Caco-2 (cell line): ENCODE results near the gene IMPDH2. TPM values are rescaled to one million over a fixed set of nuclear protein-coding genes. Genes with fewer than 3 reads are reported as not detected.

Experiments used
- BruUV-seq: library from RNA; stranded (reverse); fragments of 400-500 nt; replicated peaks from 2 replicates; lab custom pipeline; 2021; lab: Mats Ljungman, UMichigan
- CTCF ChIA-PET: fragments of 300-600 bp; sonication (Branson Sonifier 250); formaldehyde crosslinking; loops from one replicate; lab custom pipeline; 2022; ENCODE audit warnings: antibody characterized with exemption; lab: Charles Lee
- POLR2A ChIA-PET: fragments of 300-600 bp; sonication (Branson Sonifier 250); formaldehyde crosslinking; loops from one replicate; lab custom pipeline; 2022; ENCODE audit warnings: antibody characterized with exemption; lab: Charles Lee
- DNase-seq, 2 experiments: peaks; one replicate each; pipeline versions ENCODE4 v3.0.0 to v3.0.0-alpha.2; 2020 to 2022
- H3K27me3 ChIP-seq: replicated peaks from 2 replicates; pipeline ENCODE4 v1.6.0; 2011; ENCODE audit warnings: low read length; ENCODE audit not compliant: control insufficient read depth, insufficient read depth
- H3K36me3 ChIP-seq: 2 replicates; pipeline ENCODE4 v1.5.1; 2011; ENCODE audit warnings: low read length; ENCODE audit not compliant: control insufficient read depth, insufficient read depth
- H3K4me1 ChIP-seq: fragments of 250-450 bp; sonication (Bioruptor Pico); 2 replicates; pipeline ENCODE4 v1.5.1; 2020; ENCODE audit warnings: mild to moderate bottlenecking
- H3K4me3 ChIP-seq: 2 replicates; pipeline ENCODE4 v1.5.1; 2011; ENCODE audit warnings: low read depth, mild to moderate bottlenecking, control low read depth, low read length
- H3K9me3 ChIP-seq: fragments of 250-450 bp; sonication (Bioruptor Pico); 2 replicates; pipeline ENCODE4 v1.5.1; 2020; ENCODE audit warnings: mild to moderate bottlenecking, moderate library complexity
- H3K27ac Mint-ChIP-seq: one replicate; pipeline ENCODE4 v1.8.0; 2022; ENCODE audit warnings: mixed read lengths; ENCODE audit not compliant: unreplicated experiment
- H3K27me3 Mint-ChIP-seq: one replicate; pipeline ENCODE4 v1.8.0; 2022; ENCODE audit warnings: mixed read lengths; ENCODE audit not compliant: insufficient read depth, unreplicated experiment
- H3K36me3 Mint-ChIP-seq: one replicate; pipeline ENCODE4 v1.8.0; 2022; ENCODE audit warnings: mild to moderate bottlenecking, mixed read lengths; ENCODE audit not compliant: insufficient read depth, unreplicated experiment
- H3K4me1 Mint-ChIP-seq: one replicate; pipeline ENCODE4 v1.8.0; 2022; ENCODE audit warnings: low read depth, mixed read lengths; ENCODE audit not compliant: unreplicated experiment
- H3K4me3 Mint-ChIP-seq: one replicate; pipeline ENCODE4 v1.8.0; 2022; ENCODE audit warnings: mild to moderate bottlenecking, moderate library complexity, mixed read lengths; ENCODE audit not compliant: unreplicated experiment
- H3K9me3 Mint-ChIP-seq: one replicate; pipeline ENCODE4 v1.8.0; 2022; ENCODE audit warnings: mixed read lengths; ENCODE audit not compliant: unreplicated experiment
- CTCF ChIP-seq, 2 experiments: fragments of 200-600 bp in 1 of 2; IDR thresholded peaks; 1 replicate in 1 of 2; 2 replicates in 1 of 2; pipeline versions ENCODE4 v1.5.1 to v1.8.0; 2011 to 2022; ENCODE audit warnings: antibody characterized with exemption in 1 of 2, control low read depth in 1 of 2, inconsistent platforms in 1 of 2, low read depth in 1 of 2, low read length in 1 of 2, mild to moderate bottlenecking in 1 of 2, moderate library complexity in 1 of 2; ENCODE audit not compliant: insufficient read depth in 1 of 2, severe bottlenecking in 1 of 2, unreplicated experiment in 1 of 2
- intact Hi-C: fragments of 100-400 bp; cut with micrococcal nuclease; formaldehyde crosslinking; loops from one replicate; pipeline ENCODE4 v1.10.0; 2022; ENCODE audit not compliant: unreplicated experiment
- total RNA-seq: library from RNA; stranded (reverse); gene quantifications from 2 replicates; pipeline ENCODE4 v1.2.3, GENCODE V29; 2022

IMPDH2 gene
- total RNA-seq, 1 experiment from 2014 or later: 233 TPM

GRCh38 chr3:48985831-48986376 is 43.3 kb downstream of the IMPDH2 start:
- no peak for DNase-seq
- TF ChIP-seq CTCF (IDR thresholded peaks at IDR 0.05; ENCODE audit: insufficient read depth in 1 of 2, low read depth in 1 of 2, low read length in 1 of 2, severe bottlenecking in 1 of 2, unreplicated experiment in 1 of 2): no peak
- Mint-ChIP-seq H3K4me3 (no peak overlapping the region), H3K9me3 (no peaks in the 10 kb centered on the region), H3K36me3 (peaks cover 50% of the 10 kb centered on the region), H3K4me1 (peaks cover 13% of the 10 kb centered on the region), H3K27me3 (no peaks in the 10 kb centered on the region), H3K27ac (no peak overlapping the region)
- H3K36me3 ChIP-seq: peaks cover 1% of the 10 kb centered on the region
- intact Hi-C loops: no loop called here
- no peak overlapping the region for H3K4me3 ChIP-seq
- ChIA-PET POLR2A (no interaction called here), CTCF (interaction anchor here (1.2 kb wide), 1 partner anchor 21 kb away, joined by 4 read pairs; the partner anchor contains the start of gene WDR6)
- no peaks in the 10 kb centered on the region for H3K27me3 ChIP-seq
- peaks cover 5% of the 10 kb centered on the region for H3K4me1 ChIP-seq
- no peaks in the 10 kb centered on the region for H3K9me3 ChIP-seq
- BruUV-seq: no TSS peak

- no peak overlapping the region for H3K27ac Mint-ChIP-seq
- DNase-seq: no peak
- Histone ChIP-seq H3K27me3 (no peaks in the 10 kb centered on the region), H3K4me3 (no peak overlapping the region), H3K4me1 (peaks cover 5% of the 10 kb centered on the region), H3K36me3 (peaks cover 1% of the 10 kb centered on the region), H3K9me3 (no peaks in the 10 kb centered on the region)
- H3K9me3 Mint-ChIP-seq: no peaks in the 10 kb centered on the region
- ChIA-PET POLR2A (no interaction called here), CTCF (no interaction called here)
- no TSS peak for BruUV-seq
- peaks cover 13% of the 10 kb centered on the region for H3K4me1 Mint-ChIP-seq
- peaks cover 58% of the 10 kb centered on the region for H3K36me3 Mint-ChIP-seq
- TF ChIP-seq CTCF (IDR thresholded peaks at IDR 0.05; ENCODE audit: insufficient read depth in 1 of 2, low read depth in 1 of 2, low read length in 1 of 2, severe bottlenecking in 1 of 2, unreplicated experiment in 1 of 2): no peak
- H3K4me3 Mint-ChIP-seq: no peak overlapping the region
- intact Hi-C loops: no loop called here
- no peaks in the 10 kb centered on the region for H3K27me3 Mint-ChIP-seq
These were observed 44.5 kb downstream of the IMPDH2 start for GRCh38 chr3:48984663-48985062.

GRCh38 chr3:48983096-48983495 is 46.1 kb downstream of the IMPDH2 start:
- Histone ChIP-seq H3K4me3 (no peak overlapping the region), H3K27me3 (no peaks in the 10 kb centered on the region), H3K9me3 (no peaks in the 10 kb centered on the region), H3K36me3 (peaks cover 3% of the 10 kb centered on the region), H3K4me1 (no peaks in the 10 kb centered on the region)
- no peak for DNase-seq
- no peaks in the 10 kb centered on the region for H3K27me3 Mint-ChIP-seq
- TF ChIP-seq CTCF (IDR thresholded peaks at IDR 0.05; ENCODE audit: insufficient read depth in 1 of 2, low read depth in 1 of 2, low read length in 1 of 2, severe bottlenecking in 1 of 2, unreplicated experiment in 1 of 2): no peak
- H3K9me3 Mint-ChIP-seq: no peaks in the 10 kb centered on the region
- H3K4me3 Mint-ChIP-seq: no peak overlapping the region
- POLR2A ChIA-PET: no interaction called here
- H3K36me3 Mint-ChIP-seq: peaks cover 63% of the 10 kb centered on the region
- CTCF ChIA-PET: no interaction called here
- intact Hi-C loops: no loop called here
- no peak overlapping the region for H3K27ac Mint-ChIP-seq
- peaks cover 5% of the 10 kb centered on the region for H3K4me1 Mint-ChIP-seq
- no TSS peak for BruUV-seq
